Measurements from ENCODE around the gene FBXL19. TPM values are rescaled to one million over a fixed set of nuclear protein-coding genes. Genes with fewer than 3 reads are reported as not detected.

Gene FBXL19
- total and polyA plus RNA-seq, 2 of the 13 experiments (the other 11 are each of a cell fraction or from before 2014, with no cell fraction given), result 6.0 to 13.7 TPM

- no peak for TF ChIP-seq CSRNP2 (CRISPR knock-in tag; conservative IDR thresholded peaks at IDR 0.05; ENCODE audit: low read depth)
- TF ChIP-seq FOSL1 (CRISPR knock-in tag; IDR thresholded peaks at IDR 0.05; ENCODE audit: borderline replicate concordance), result no peak
- TF ChIP-seq SRF (IDR thresholded peaks at IDR 0.05; ENCODE audit: low read depth, low read length), result no peak
- TF ChIP-seq MXD3 (CRISPR knock-in tag; IDR thresholded peaks at IDR 0.05), result no peak
- TF ChIP-seq ZBTB46 (CRISPR knock-in tag; IDR thresholded peaks at IDR 0.05; ENCODE audit: borderline replicate concordance), result no peak
- no peak for TF ChIP-seq BCLAF1 (IDR thresholded peaks at IDR 0.05)
- no peak; the same call in 1 of the 2 replicates for TF ChIP-seq EED (CRISPR knock-in tag; IDR thresholded peaks at IDR 0.05)
- TF ChIP-seq ZNF180 (CRISPR knock-in tag; IDR thresholded peaks at IDR 0.05; ENCODE audit: borderline replicate concordance, low read depth), result no peak
- peak; percentile 68 for TF ChIP-seq GATAD2A (CRISPR knock-in tag; IDR thresholded peaks at IDR 0.05)
- TF ChIP-seq AHR (CRISPR knock-in tag; IDR thresholded peaks at IDR 0.05), result 0 out of 2 replicates have a peak, but pooled peaks have one; percentile 23
- TF ChIP-seq KDM5B (CRISPR knock-in tag; IDR thresholded peaks at IDR 0.05; ENCODE audit: borderline replicate concordance), result peak; percentile 36; the same call in 1 of the 2 replicates
- no peak for TF ChIP-seq CEBPZ (IDR thresholded peaks at IDR 0.05; ENCODE audit: low read length)
- TF ChIP-seq NFYB (CRISPR knock-in tag; IDR thresholded peaks at IDR 0.05), result 0 out of 2 replicates have a peak, but pooled peaks have one; percentile 21
- peak; percentile 41; the same call in 1 of the 2 replicates for TF ChIP-seq ARHGAP35 (CRISPR knock-in tag; IDR thresholded peaks at IDR 0.05; ENCODE audit: borderline replicate concordance)
- TF ChIP-seq HIVEP1 (CRISPR knock-in tag; IDR thresholded peaks at IDR 0.05), result peak; percentile 57; the same call in 1 of the 2 replicates
- no peak for TF ChIP-seq ZFP41 (CRISPR knock-in tag; IDR thresholded peaks at IDR 0.05; ENCODE audit: borderline replicate concordance)
- TF ChIP-seq MAF1 (CRISPR knock-in tag; IDR thresholded peaks at IDR 0.05; ENCODE audit: borderline replicate concordance), result no peak
Observed at GRCh38 chr16:30953511-30954124, 30.2 kb downstream of the FBXL19 start (continued).

All from HepG2 (cell line).